Stimulated activated CD4-positive, alpha-beta T cell treated with anti-CD3 and anti-CD28 coated beads, Interleukin-2, amount 100 ng/mL, for 48 hours (primary cell): ENCODE data around the gene LAMB4.

Source experiments
- DNase-seq, 2 donors: peaks; one replicate each; pipeline ENCODE4 v3.0.0-alpha.2; 2020

The LAMB4 gene

DNA sequence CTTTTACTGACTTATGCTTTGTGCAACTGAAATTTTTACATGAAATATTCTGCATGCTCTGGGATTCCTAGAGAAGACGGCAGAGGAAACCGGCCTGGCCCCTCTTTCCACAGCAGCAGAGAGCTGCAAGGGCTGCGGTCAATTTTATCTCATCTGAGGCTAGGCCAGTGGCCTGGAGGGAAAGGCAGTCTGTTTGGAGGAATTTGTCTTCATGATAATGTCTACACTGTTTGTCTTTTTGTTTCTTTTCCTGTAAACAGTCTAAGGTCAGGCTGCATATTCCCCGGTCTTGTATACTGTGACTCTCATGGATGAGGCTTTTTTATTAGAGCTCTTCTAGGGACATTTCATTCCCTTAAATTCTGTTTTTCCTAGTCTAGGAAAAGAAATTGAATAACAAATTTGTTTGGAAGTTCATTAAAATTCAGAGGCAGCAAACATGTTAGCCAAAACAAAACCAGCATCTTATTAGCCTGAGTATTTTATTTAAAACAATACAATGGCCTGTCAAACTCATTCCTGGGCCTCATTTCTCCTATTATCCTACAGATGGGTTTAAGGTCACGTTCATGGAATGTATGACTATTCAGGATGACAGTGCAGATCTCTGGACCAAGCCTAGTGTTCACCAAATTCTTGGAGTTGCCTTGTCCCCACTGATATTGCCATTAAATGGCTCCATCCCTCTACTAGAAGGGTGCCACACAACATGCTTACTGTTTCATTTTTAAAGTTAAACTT lies 26.4 kb downstream of the LAMB4 start:
- no peak for DNase-seq

DNA sequence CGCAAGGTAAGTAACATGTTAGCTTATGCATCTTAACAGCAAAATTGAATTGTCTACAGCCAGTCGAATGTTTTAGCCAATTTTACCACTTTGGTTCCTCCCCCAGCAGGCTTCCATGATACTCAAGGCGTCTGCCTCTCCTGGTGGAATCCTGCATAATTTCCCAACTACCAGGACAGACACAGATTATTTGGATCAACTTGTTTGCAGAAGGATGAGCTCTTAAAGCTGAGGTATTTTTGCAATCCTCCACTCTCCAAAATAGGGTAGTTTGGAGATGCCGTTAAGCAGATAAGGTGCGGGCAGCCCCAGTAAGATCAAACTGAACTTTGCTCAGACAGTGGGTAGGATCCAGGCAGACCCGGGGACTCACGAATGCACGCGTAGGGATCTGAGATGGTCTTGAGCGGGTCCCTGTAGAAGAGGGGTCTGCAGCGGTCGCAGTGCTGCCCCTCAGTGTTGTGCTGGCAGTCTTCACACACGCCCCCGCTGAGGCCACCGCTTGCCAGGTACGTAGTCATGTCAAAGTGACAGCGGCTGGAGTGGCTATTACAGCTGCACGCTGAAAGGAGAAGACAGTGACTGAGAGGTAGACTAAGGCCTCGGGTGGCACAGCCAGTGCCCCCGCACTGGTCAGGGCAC lies 27.4 kb downstream of the LAMB4 start:
- DNase-seq = no peak

DNA sequence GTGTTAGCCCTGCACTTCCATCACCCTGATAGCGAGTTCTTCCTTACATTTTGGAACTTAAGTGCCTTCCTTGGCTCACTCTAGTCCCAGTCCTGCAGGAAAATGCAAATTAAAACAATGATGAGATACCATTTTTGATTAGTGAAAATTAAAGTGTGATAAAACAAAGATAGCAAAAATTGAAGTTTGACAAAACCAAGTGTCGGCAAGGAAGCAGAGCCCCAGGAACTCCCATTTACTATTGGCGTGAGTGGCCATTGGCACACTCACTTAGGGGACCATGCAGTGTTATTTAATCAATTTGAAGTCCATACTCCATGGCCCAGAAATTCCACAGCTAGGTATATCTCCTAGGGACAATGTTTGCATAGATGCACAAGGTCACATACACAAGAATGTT lies 28.4 kb downstream of the LAMB4 start:
- no peak for DNase-seq

DNA sequence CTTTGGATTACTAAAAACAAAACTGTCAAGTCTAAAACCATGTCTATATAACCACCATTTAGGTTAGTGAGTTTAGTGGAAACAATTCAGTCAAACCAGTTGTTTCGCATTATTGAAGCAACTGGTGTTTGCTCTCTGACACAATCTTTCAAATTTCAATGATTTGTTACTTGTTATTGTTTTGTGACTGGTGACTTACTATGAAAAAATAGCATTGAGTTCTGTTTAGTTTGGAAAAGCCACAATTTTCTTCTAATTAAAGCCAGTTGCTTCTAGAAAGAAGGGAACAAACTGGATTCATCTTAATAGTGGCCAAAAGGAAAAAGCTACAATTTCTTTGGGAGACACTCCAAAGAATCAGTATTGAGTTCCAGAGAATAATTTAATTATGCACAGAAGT lies 30.4 kb downstream of the LAMB4 start:
- no peak for DNase-seq

DNA sequence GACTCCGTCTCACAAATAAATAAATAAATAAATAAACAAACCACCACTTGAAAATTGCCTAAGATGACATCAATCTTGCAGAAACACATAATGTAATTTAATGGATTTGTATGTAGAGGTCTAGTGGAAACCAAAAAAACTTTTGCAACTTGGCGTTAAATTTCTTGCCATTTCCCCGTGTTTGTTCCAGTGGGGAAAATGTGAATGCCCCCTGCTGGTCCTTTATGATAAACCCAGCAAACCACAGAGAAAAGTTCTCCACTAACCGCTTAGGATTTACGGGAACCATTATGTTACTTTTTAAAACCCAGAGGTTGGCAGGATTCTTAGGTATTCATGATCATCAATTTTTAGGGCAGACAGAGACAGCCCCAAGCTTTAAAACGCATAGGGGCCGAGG lies 32.5 kb downstream of the LAMB4 start:
- DNase-seq = no peak

DNA sequence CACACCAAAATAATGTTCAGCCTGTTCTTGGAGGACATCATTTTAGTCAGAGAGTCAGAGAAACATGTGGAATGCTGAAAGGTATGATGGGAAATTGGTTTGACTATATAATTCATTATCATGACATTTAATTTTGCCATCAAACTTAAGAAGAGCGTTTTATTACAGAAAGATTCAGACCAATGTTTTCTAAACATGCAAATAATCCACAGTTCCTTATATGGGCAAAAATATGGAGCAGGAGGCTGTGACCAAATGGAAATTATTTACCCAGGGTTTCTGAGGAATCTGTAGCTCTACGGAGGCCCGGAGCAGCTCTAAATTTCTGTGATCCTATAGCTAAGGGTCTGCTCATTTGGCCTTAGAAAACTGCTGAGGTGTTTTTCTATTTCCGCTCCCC lies 33.2 kb downstream of the LAMB4 start:
- no peak for DNase-seq

DNA sequence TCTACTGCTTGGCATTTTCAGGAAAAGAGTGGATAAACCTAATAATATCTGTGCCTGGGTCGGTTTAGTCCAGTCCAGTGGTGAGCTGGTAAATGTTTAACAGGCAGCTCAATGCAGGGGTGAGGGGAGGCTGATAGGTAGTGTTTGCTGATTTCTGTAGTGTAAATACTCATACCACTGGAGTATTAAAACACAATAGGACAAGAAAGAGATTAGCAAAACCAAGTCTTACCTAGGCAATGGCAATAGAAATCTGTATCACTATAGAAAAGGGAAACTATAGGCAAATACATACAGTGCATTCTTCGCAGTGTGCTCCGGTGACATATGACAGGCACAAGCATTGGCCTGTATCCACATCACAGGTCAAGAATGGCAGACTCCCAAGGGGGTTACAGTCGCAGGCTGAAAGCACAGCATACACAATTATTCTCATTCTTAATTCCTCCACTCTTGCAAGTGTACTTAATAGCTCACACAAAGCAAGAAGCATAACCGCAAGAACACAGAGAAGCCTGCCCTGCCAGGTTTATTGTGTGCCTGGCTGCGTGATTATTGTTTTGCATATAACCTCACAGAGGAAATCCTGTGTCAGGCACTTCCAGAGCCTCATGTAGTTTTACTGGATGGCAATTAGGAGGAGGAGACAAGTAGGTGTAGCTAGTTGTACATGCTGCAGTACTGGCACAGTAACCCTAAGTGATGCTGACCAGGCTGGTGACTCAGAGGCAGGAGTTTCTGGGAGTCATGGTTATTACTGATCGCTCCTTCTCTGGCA lies 35.0 kb downstream of the LAMB4 start:
- DNase-seq = no peak

DNA sequence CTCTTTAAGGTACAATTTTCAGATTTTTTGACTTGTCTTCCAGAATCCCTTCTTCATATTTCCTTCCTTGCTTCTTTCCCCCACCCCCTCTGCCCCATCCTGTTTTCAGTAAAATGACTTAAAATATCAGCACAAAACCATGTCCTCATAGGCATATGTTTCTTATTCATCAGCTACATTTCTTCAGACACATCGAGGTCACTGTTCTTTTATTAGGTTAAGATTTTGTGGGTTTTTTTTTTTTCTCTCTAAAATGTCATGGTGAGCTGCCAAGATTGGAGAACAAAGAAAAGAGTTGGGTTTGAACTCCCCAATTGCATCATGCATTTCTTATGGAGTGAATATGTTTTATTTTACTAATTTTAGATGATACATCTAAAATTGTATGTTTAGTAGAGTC lies 35.8 kb downstream of the LAMB4 start:
- no peak for DNase-seq

DNA sequence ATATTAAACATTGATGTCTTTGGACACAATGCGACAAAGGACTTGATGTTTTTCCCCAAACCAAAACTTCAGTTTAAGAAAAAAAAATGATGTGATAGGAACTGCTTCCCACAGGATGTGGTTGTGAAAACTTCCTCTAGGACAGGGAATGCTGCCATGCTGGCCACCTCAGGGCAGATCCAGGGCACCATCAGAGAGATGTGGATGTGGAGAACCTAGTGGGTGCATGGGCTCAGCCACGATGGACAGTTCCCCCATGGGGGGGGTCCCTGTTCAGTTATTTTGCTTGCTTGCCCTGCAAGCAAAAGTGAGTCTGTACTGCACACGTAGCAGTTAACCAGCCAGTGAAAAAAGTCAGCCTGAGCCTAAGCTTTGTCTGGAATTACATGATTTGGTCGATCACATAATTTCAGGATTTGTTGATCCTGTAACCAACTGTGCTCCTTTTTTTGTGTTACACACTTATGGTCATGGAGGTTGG lies 36.3 kb downstream of the LAMB4 start:
- DNase-seq = no peak

DNA sequence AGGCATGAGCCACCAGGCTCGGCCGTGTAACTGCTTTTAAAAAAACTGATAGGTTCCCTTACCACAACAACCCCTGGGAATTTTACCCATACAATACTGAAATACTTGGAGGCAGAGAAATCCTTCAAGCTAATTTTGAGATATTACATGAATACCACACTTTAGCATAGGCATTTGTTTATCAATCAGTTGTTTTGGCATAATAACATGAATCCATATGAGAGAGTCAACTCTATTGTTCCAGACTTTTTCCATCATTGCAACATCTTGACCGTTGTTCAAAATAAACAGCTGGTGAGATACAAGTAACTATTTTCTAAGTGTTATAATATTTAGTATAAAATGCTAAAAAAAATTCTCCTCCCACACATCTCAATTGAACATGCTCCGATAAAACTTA lies 36.8 kb downstream of the LAMB4 start:
- DNase-seq = no peak

DNA sequence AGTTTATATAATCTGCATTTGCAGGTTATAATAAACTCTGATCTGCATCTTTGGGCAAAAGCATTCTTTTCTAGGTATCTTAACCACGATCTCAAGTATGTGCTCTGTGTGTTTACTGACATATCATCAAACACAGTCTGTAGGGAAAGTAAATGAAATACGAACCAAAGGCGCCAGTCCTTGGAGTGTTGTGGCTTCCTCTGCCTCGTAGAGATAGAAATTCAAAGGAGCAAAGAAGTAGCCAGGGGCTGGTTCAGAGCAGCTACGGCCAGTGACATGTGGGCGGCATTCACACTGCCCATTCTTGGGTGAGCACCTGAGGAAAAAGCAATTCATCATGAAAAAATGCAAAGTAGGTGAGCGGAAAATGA lies 38.7 kb downstream of the LAMB4 start:
- no peak for DNase-seq

DNA sequence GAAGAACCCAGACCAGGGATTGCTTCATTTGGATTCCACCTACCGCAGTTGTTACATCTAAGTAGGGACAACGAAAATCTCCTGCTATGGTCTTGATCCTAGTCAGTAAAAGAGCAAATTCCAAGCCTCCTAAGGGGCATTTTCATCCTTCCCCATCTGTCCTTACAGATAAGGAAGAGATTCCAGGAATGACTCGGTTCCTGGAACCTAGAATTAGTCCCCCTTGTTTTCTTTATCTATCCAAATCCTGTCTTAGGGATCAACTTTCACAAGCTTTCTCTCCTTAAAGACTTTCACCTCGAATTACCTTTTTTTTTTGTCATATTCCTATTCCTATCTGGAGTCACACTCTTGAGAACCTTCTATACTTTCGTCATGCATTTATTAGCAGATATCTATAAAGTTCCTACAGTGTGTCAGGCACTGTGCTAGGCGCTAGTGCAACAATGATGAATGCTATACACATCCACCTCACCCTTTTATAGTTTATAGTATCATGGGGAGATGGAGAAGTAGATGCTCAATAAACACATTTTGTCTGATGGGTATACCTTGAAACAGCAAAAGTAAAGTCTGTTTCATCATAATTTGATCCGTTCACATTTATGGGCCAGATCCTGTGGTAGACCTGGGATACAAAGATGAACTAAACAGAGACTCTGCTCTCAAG lies 39.2 kb downstream of the LAMB4 start:
- no peak for DNase-seq

DNA sequence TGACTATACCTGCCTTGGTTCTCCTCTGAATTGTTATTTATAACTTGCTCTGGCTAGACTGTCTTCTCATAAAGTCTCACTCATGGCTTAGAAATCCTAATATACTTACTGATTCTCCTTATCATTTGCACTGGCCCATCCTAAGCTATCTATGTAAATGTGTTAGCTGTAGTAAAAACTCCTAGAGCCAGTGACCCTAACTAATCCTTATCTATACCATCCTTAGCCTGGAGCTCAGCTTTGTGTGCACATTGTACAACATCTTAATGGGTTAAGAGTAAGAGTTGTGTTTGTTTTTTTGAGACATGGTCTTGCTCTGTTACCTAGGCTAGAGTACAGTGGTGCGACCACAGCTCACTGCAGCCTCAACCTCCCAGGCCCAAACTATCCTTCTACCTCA lies 40.8 kb downstream of the LAMB4 start:
- no peak for DNase-seq

DNA sequence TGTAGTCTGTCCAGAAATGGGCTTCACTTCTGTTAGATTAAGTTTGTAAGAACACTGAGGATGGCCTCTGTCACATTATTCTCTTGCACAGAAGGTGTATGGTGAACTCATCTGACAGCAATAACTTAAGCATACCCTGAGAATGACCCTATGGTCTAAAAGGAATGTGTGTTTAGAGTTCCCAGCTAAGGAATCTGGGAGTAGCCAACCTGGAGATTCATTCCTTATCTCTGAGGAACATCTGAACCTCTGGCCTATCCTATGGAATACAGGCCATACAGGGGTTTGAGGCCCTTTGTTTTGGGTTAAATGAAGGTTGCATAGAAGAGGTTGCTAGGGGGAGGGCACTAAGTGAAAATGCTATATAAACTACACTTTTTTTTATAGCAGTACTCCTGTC lies 41.4 kb downstream of the LAMB4 start:
- no peak for DNase-seq

DNA sequence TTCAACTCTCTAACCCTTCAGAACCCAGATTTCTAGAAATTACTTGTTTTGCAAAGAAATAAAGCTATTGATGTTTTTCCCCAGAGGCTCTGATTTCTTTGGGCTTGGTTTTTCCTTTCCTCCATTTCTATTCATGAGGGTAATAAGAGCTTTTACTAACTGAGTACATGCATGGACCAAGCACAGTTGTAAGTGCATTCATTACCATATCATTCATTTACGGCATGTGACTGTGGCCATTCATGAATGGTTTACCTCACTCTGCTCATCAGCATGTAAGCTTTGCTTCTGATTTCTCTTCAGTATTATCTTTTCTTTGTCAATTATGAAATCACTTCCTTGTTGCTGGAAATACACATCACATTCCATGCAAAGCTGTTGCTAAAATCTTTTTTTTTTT lies 42.4 kb downstream of the LAMB4 start:
- DNase-seq = no peak

DNA sequence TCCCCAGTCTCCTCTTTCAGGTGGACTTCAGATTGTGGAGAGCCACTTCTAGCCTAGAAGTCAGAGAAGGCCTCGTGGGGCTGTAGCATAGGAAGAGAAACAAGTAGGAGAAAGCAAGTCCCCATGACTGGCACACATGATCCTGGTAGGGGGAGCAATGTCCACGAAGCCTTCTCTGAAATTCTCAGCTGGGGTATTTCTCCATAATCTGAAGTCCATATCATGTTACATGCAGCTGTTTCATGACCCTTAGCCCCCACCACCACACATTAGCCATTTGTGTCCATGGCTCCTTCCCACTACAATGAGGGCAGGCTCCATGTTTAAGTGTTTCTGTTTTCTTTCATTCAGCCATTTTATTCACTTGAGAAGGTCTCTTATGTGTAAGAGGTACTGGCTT lies 43.2 kb downstream of the LAMB4 start:
- DNase-seq = no peak

DNA sequence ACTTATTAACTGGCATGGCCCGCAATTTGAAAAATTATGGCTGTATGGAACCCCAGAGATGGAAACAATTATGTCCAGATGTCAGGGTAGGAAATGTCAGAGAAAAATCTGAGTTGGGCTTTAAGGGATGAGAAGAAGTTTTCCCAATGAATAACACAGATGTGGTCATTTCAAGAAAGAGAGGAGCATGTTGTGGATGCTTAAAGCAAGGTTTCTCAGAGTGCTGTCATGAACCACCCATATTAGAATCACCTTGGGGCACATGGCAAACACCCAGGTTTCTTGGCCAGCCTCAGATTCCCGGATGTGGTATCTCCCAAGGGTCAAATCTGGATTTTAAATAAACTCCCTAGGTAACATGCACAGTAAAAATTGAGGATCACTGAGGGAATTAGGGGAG lies 43.6 kb downstream of the LAMB4 start:
- no peak for DNase-seq

DNA sequence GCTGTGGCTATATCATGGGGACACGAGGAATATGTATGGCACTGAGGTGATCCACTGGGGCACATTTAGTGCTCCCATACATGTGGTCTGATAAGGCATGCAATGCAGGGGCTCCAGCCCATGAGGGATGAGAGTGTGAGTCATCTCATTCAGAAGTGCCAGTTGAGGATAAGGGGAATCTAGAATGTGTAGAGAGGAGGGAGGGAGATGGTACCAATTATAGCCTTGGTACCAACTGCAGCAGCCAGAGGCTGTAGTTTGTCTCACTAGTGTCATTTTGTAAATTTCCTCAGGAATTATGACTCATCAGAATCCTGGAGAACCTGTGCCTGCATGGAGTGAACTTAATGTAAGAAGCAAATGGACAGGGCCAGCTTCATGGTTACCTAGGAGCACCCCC lies 46.2 kb downstream of the LAMB4 start:
- no peak for DNase-seq

DNA sequence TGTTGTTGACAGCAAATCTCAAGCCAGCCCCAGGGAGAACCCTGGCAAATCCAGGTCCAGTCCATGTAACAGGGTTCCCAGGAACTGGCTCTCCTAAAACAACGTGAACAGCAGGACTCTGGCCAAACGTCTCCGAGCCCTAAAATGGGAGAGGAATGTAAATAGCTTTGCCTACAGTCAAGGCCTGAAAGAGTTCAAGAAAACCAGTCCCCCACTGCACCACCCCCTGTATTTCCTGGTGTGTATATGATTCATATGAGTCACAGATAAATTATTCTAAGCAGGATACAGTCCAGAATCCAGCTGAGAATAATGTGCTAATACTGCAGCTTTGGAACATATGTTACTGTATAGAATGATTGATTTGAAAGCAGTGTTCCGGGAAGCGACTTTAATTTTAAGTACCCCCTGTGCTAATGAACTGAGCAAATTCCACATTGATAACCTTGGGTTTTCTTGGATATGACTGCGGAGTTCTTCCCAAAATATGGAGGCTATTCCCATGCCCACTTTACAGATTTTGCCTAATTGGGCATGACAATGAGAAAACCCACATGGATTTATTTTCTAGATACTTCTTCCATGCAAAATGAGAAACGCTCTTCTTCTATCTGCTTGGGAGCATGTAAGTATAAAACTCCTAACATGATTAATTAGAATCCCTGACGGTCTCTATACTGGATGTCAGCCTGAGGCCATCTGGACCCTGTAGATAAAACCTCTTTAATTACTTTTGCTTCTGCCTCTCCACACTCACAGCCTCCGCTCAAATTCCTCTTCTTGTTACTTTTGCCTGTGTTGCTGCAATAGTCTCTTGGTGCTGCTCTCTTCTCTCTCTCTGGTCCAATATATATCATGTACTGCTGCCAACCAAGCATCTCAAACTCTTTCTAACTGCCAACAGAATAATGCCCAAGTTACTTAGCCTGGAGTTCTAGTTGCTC lies 50.2 kb downstream of the LAMB4 start:
- no peak for DNase-seq

DNA sequence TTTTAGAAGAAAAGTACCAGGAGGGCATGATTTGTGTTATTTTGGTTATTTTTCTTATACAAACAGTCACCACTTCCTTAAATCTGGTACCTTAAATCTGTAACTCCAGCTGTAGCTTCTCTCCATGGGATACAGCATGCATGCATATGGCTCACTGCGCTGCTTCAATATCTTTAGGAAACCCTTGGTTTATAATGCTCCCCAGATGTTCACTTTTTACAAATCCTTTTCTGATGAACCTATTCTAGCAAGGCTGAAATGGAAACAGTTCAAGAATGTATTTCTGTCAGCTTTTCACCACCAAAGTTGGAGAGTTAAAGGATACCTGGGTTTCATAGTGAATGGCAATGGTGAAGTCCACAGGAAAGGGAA lies 50.9 kb downstream of the LAMB4 start:
- DNase-seq = no peak

DNA sequence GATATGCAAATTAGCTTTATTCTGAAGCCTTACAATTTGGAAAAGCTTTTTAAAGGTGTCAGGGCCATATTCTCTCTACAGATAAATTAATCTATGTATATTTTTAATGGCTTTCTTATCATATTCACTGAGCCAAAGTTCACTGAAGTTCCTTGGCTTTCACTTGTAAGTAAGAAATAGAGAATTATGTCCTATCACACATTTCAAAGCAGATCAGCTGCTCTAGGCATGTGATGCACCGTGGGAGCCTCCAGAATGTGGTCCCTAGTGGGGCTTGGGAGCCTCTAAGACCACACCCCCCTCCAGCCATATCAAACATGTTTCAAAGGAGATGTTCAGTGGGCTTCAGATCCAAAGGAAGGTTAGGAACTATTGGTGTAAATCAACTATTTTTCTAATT lies 51.5 kb downstream of the LAMB4 start:
- no peak for DNase-seq

DNA sequence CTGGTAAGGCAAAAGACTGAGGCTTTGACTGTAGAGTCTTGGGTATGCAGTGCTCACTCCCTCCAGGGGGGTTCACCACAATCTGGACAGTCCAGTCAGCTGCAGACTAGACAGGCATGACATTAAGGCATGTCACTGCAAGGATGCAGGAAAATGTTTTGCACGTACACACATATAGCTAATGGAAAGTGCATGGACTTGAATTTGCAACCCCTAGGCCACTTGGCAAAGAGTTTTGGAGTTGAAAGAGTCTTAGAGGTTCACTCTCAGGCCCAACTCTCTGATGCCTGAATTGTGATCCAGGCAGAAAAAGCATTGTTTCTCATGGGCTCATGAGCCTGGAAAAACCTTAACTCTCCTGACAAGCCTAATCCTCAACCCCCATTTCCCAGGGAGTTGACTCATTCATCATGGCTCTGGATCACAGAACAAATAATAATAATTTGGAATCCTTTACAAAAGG lies 51.9 kb downstream of the LAMB4 start:
- no peak for DNase-seq
